Astrocyte of the cerebellum (primary cell): ENCODE measurements around the gene NTN1.

ENCODE experiments used
- DNase-seq: peaks from one replicate; pipeline ENCODE4 v3.0.0-alpha.2; 2011; ENCODE audit warnings: low read depth
- H3K4me3 ChIP-seq: 2 replicates; pipeline ENCODE4 v1.5.1; 2011; ENCODE audit warnings: mild to moderate bottlenecking, low read depth, low read length, moderate library complexity
- CTCF ChIP-seq: IDR thresholded peaks from 2 replicates; pipeline ENCODE4 v1.5.1; 2012; ENCODE audit warnings: low read length, low read depth, moderate library complexity, mild to moderate bottlenecking; ENCODE audit errors: missing control alignments
- in situ Hi-C: cut with HindIII; loops from 2 replicates; pipeline ENCODE4 v1.10.0; 2017; ENCODE audit warnings: low sequenced_read_pairs

Gene NTN1

GRCh38 chr17:9023392-9024218 lies 2.3 kb downstream of the NTN1 start:
- in situ Hi-C loops, result no loop called here
- peak overlapping the region; percentile 49 for H3K4me3 ChIP-seq
- DNase-seq, result no peak
- no peak for TF ChIP-seq CTCF

GRCh38 chr17:9024497-9024896 lies 3.2 kb downstream of the NTN1 start:
- H3K4me3 ChIP-seq, result no peak overlapping the region
- TF ChIP-seq CTCF, result no peak
- DNase-seq, result no peak
- in situ Hi-C loops, result no loop called here

- TF ChIP-seq CTCF, result no peak
- in situ Hi-C loops, result no loop called here
- DNase-seq, result no peak
Measured at GRCh38 chr17:9026741-9027140, 5.4 kb downstream of the NTN1 start.

GRCh38 chr17:9028202-9028987 lies 7.1 kb downstream of the NTN1 start:
- DNase-seq, result no peak
- in situ Hi-C loops, result no loop called here
- no peak for TF ChIP-seq CTCF
- H3K4me3 ChIP-seq, result no peak overlapping the region

More at GRCh38 chr17:9026741-9027140, 5.4 kb downstream of the NTN1 start:
- H3K4me3 ChIP-seq, result no peak overlapping the region

GRCh38 chr17:9028988-9029570 lies 7.8 kb downstream of the NTN1 start:
- H3K4me3 ChIP-seq, result no peak overlapping the region
- TF ChIP-seq CTCF, result no peak
- DNase-seq, result no peak
- in situ Hi-C loops, result no loop called here

GRCh38 chr17:9032151-9032550 lies 10.8 kb downstream of the NTN1 start:
- no peak for DNase-seq
- H3K4me3 ChIP-seq, result no peak overlapping the region
- in situ Hi-C loops, result no loop called here
- TF ChIP-seq CTCF, result no peak
